Choroid plexus epithelial cell (primary cell): ENCODE results near the gene ADAMTS20.

Source experiments
- DNase-seq: peaks from one replicate; pipeline ENCODE4 v3.0.0-alpha.2; 2010; ENCODE audit warnings: low read depth
- H3K4me3 ChIP-seq: 2 replicates; pipeline ENCODE4 v1.5.1; 2011; ENCODE audit warnings: low read depth, mild to moderate bottlenecking, control low read depth, low read length, moderate library complexity
- CTCF ChIP-seq: conservative IDR thresholded peaks from 2 replicates; pipeline ENCODE4 v1.5.1; 2011; ENCODE audit warnings: low read depth, mild to moderate bottlenecking, control low read depth, inconsistent platforms, low read length, moderate library complexity

The ADAMTS20 gene

DNA sequence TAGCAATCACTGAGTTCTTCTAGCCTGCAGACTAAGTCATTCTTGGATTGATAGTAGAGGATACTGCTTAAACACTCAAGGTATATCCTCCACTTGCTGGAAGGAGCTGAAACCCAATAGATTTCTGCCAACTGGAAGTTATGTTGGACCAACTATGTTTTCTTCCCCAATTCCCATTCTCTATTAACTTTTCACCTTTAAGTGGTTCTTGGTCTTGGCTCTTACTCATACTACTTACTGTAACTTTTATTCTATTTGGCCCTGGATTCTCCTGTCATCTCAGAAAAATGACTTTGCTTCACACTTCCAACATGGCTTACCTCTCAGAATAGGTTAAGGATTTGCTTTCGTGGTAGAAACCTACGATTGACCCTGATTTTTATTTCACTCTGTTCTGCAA, 244.9 kb downstream of the ADAMTS20 start:
- no peak for DNase-seq
- TF ChIP-seq CTCF = no peak
- no peak overlapping the region for H3K4me3 ChIP-seq

GRCh38 chr12:43306066-43306465, 245.9 kb downstream of the ADAMTS20 start:
- DNase-seq = peak; percentile 98
- TF ChIP-seq CTCF = no peak
- no peak overlapping the region for H3K4me3 ChIP-seq

DNA sequence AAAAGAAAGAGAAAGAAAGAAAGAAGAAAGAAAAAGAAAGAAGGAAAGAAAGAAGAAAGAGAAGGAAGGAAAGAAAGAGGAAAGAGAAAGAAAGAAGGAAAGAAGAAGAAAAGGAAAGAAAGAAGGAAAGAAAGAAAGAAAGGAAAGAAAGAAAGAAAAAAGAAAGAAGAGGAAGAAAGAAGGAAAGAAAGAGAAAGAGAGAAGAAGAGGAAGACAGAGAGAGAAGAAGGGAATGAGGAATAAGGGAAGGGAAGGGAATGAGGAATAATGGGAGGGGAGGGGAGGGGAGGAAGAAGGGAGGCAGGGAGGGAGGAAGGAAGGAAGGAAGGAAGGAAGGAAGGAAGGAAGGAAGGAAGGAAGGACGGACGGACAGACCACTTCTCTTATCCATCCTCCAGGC, 246.9 kb downstream of the ADAMTS20 start:
- TF ChIP-seq CTCF = no peak
- no peak overlapping the region for H3K4me3 ChIP-seq
- no peak for DNase-seq
